Endodermal cell (in vitro differentiated cells): ENCODE data around the gene ARL15. TPM values are rescaled to one million over a fixed set of nuclear protein-coding genes. Genes with fewer than 3 reads are reported as not detected.
A peak's percentile ranks its signal among the peaks of the same experiment; 100 is the strongest.

Experiments used
- DNase-seq: peaks from one replicate; pipeline ENCODE4 v3.0.0-alpha.2; 2017
- H3K27ac ChIP-seq: 2 replicates; pipeline ENCODE4 v1.5.1; 2013; ENCODE audit warnings: mild to moderate bottlenecking, low read depth, low read length, moderate library complexity
- H3K27me3 ChIP-seq: 2 replicates; pipeline ENCODE4 v1.6.1; 2013; ENCODE audit warnings: mild to moderate bottlenecking, low read length, moderate library complexity; ENCODE audit not compliant: insufficient read depth, control insufficient read depth, poor library complexity, severe bottlenecking
- H3K36me3 ChIP-seq: 2 replicates; pipeline ENCODE4 v1.7.0; 2013; ENCODE audit warnings: mild to moderate bottlenecking, low read length, moderate library complexity; ENCODE audit not compliant: control insufficient read depth, insufficient read depth
- H3K4me1 ChIP-seq: one replicate; pipeline ENCODE4 v1.7.0; 2013; ENCODE audit warnings: low read length; ENCODE audit not compliant: control insufficient read depth, insufficient read depth
- H3K4me3 ChIP-seq: 2 replicates; pipeline ENCODE4 v1.5.1; 2013; ENCODE audit warnings: mild to moderate bottlenecking, low read length, moderate library complexity
- H3K9ac ChIP-seq: 2 replicates; pipeline ENCODE4 v1.6.1; 2013; ENCODE audit warnings: mild to moderate bottlenecking, low read length, moderate library complexity; ENCODE audit not compliant: poor library complexity, severe bottlenecking; ENCODE audit errors: extremely low read depth
- H3K9me3 ChIP-seq: 2 replicates; pipeline ENCODE4 v1.6.1; 2013; ENCODE audit warnings: mild to moderate bottlenecking, low read length, moderate library complexity; ENCODE audit not compliant: control insufficient read depth
- H3K27ac Mint-ChIP-seq: 2 replicates; pipeline ENCODE4 v1.8.0; 2020; ENCODE audit warnings: mixed read lengths
- H3K27me3 Mint-ChIP-seq: 2 replicates; pipeline ENCODE4 v1.8.0; 2021; ENCODE audit warnings: mild to moderate bottlenecking, mixed read lengths; ENCODE audit not compliant: insufficient read depth
- H3K36me3 Mint-ChIP-seq: 2 replicates; pipeline ENCODE4 v1.8.0; 2020; ENCODE audit warnings: low read depth, mixed read lengths
- H3K4me1 Mint-ChIP-seq: 2 replicates; pipeline ENCODE4 v1.8.0; 2020; ENCODE audit warnings: mixed read lengths
- H3K4me3 Mint-ChIP-seq: 2 replicates; pipeline ENCODE4 v1.8.0; 2020; ENCODE audit warnings: mild to moderate bottlenecking, moderate library complexity, mixed read lengths
- H3K9me3 Mint-ChIP-seq: 2 replicates; pipeline ENCODE4 v1.8.0; 2020; ENCODE audit warnings: mild to moderate bottlenecking, mixed read lengths
- WGBS, 2 experiments: methylation state at CpG; one replicate each; pipeline versions ENCODE4 v1.1.5 to v1.1.7; 2013; ENCODE audit warnings: missing lambda C conversion rate in 2 of 2, mixed read lengths in 1 of 2; ENCODE audit not compliant: insufficient coverage in 1 of 2, insufficient read length in 1 of 2; 5-methylcytosine and 5-hydroxymethylcytosine counted together
- total RNA-seq, 2 donors: library from RNA; stranded (reverse); fragmentation: NEBNext Ultra II Directional in 1 of 2; extraction: Animal tissue kit (Norgen Biotek cat#: 25700) in 1 of 2; gene quantifications; 2 replicates in 1 of 2; 3 replicates in 1 of 2; pipeline ENCODE4 v1.2.1, GENCODE V29; 2021
- TF ChIP-seq, protein P1 (sequence below): fragments of 200-600 bp; sonication (generic); conservative IDR thresholded peaks from 2 replicates; pipeline ENCODE4 v1.5.0; 2021; ENCODE audit warnings: antibody characterized with exemption, mild to moderate bottlenecking

ARL15 gene
- total RNA-seq, 2 donors from 2014 or later = 23.3 to 24.0 TPM

DNA sequence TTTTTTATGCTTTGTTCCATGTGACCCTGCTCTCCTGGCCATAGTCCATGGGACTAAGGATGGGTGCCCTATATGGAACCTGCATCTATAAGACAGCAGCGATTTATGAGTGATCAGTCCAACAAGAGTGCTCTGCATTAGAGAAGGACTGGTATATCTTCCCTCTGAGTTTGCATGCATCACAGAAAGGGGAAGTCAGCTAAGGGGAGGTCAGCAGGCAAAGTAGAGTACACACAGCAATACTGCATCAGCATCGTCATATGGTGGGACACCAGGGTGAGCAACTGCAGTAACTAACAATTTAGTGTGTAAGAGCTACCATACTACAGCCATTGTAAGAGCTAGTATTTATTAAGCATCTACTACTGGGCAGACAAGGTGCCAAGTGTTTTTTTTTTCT lies 438.6 kb downstream of the ARL15 start:
- Histone ChIP-seq H3K4me3 (no peak overlapping the region), H3K9ac (no peak overlapping the region), H3K9me3 (peaks cover 26% of the 10 kb centered on the region), H3K27ac (no peak overlapping the region), H3K36me3 (no peaks in the 10 kb centered on the region), H3K4me1 (peaks cover 3% of the 10 kb centered on the region), H3K27me3 (no peaks in the 10 kb centered on the region)
- Mint-ChIP-seq H3K4me1 (peaks cover 13% of the 10 kb centered on the region), H3K9me3 (peaks cover 21% of the 10 kb centered on the region), H3K27me3 (peaks cover under 1% of the 10 kb centered on the region), H3K36me3 (peaks cover 1% of the 10 kb centered on the region), H3K27ac (no peak overlapping the region), H3K4me3 (no peak overlapping the region)
- no peak for DNase-seq
- TF ChIP-seq, protein P1, sequence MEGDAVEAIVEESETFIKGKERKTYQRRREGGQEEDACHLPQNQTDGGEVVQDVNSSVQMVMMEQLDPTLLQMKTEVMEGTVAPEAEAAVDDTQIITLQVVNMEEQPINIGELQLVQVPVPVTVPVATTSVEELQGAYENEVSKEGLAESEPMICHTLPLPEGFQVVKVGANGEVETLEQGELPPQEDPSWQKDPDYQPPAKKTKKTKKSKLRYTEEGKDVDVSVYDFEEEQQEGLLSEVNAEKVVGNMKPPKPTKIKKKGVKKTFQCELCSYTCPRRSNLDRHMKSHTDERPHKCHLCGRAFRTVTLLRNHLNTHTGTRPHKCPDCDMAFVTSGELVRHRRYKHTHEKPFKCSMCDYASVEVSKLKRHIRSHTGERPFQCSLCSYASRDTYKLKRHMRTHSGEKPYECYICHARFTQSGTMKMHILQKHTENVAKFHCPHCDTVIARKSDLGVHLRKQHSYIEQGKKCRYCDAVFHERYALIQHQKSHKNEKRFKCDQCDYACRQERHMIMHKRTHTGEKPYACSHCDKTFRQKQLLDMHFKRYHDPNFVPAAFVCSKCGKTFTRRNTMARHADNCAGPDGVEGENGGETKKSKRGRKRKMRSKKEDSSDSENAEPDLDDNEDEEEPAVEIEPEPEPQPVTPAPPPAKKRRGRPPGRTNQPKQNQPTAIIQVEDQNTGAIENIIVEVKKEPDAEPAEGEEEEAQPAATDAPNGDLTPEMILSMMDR = no peak
- WGBS, 2 experiments = 83 to 91% methylated on average over 1 to 2 of the region's 2 CpGs

- WGBS, 2 experiments = 86% methylated on average over 5 of the region's 5 CpGs; no CpG with 5 or more reads in 1 of the 2 experiments
- TF ChIP-seq, protein P1 = peak; percentile 58
- Histone ChIP-seq H3K9me3 (peaks cover 26% of the 10 kb centered on the region), H3K36me3 (no peaks in the 10 kb centered on the region), H3K4me1 (peaks cover 3% of the 10 kb centered on the region), H3K27ac (no peak overlapping the region), H3K4me3 (no peak overlapping the region), H3K27me3 (no peaks in the 10 kb centered on the region), H3K9ac (no peak overlapping the region)
- Mint-ChIP-seq H3K36me3 (peaks cover 1% of the 10 kb centered on the region), H3K4me3 (no peak overlapping the region), H3K4me1 (peaks cover 13% of the 10 kb centered on the region), H3K27ac (no peak overlapping the region), H3K9me3 (peaks cover 21% of the 10 kb centered on the region), H3K27me3 (peaks cover 2% of the 10 kb centered on the region)
- no peak for DNase-seq
These were observed 439.3 kb downstream of the ARL15 start for GRCh38 chr5:53871050-53871449.

DNA sequence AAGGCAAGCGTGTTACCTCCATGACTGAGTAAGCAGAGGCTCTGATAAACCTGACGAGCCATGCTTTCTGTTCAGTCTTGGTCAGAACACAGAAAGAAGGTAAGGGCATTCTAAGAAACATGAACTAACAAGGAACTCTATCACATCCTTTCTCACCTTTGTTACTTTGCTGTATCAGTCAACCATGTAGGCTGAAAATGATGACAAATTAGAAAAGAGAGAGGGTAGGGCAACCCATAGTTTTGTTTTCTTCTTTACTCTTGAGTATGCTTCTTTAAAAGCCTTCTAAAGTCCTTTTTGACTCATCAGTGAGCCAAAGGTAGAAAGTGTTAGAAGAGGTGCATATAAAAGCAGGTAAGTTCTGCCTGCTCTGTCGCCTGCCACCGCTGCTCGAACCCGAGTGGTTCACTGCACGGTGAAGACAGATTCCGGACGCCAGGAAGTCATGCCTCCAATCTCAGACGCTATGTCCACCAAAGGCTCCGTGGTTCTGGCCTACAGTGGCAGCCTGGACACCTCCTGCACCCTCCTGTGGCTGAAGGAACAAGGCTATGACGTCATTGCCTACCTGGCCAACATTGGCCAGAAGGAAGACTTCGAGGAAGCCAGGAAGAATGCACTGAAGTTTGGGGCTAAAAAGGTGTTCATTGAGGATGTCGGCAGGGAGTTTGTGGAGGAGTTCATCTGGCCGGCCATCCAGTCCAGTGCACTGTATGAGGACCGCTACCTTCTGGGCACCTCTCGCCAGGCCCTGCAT lies 451.5 kb downstream of the ARL15 start:
- Histone ChIP-seq H3K36me3 (no peaks in the 10 kb centered on the region), H3K4me3 (no peak overlapping the region), H3K4me1 (no peaks in the 10 kb centered on the region), H3K27me3 (no peaks in the 10 kb centered on the region), H3K9ac (no peak overlapping the region), H3K27ac (no peak overlapping the region), H3K9me3 (peaks cover 22% of the 10 kb centered on the region)
- H3K27me3 Mint-ChIP-seq = no peaks in the 10 kb centered on the region
- peaks cover 30% of the 10 kb centered on the region for H3K9me3 Mint-ChIP-seq
- 94 to 99% methylated on average over 15 to 17 of the region's 17 CpGs for WGBS, 2 experiments
- no peak overlapping the region for H3K4me3 Mint-ChIP-seq
- peaks cover 5% of the 10 kb centered on the region for H3K36me3 Mint-ChIP-seq
- TF ChIP-seq, protein P1 = no peak
- no peak for DNase-seq
- H3K27ac Mint-ChIP-seq = no peak overlapping the region
- H3K4me1 Mint-ChIP-seq = no peaks in the 10 kb centered on the region
